ENCODE results near the gene SLC22A4.
A peak's percentile ranks its signal among the peaks of the same experiment; 100 is the strongest.

SLC22A4 gene

GRCh38 chr5:132262882-132263547 is 31.2 kb upstream of the SLC22A4 start:
- DNase-seq (ENCODE audit: low read depth), result no peak
- no peak for TF ChIP-seq CTCF (conservative IDR thresholded peaks at IDR 0.05; ENCODE audit: low read length)
- no peak overlapping the region for H3K4me3 ChIP-seq (ENCODE audit: low read length)

GRCh38 chr5:132263548-132264261 is 30.5 kb upstream of the SLC22A4 start:
- DNase-seq (ENCODE audit: low read depth), result peak; percentile 81
- H3K4me3 ChIP-seq (ENCODE audit: low read length), result no peak overlapping the region

GRCh38 chr5:132264546-132265335 is 29.5 kb upstream of the SLC22A4 start:
- TF ChIP-seq CTCF (conservative IDR thresholded peaks at IDR 0.05; ENCODE audit: low read length), result no peak
- no peak for DNase-seq (ENCODE audit: low read depth)
- H3K4me3 ChIP-seq (ENCODE audit: low read length), result no peak overlapping the region

More at GRCh38 chr5:132263548-132264261, 30.5 kb upstream of the SLC22A4 start:
- peak; percentile 37 for TF ChIP-seq CTCF (conservative IDR thresholded peaks at IDR 0.05; ENCODE audit: low read length)

- TF ChIP-seq CTCF (conservative IDR thresholded peaks at IDR 0.05; ENCODE audit: low read length), result peak; percentile 26; the same call in 1 of the 2 replicates
- no peak overlapping the region for H3K4me3 ChIP-seq (ENCODE audit: low read length)
- peak; percentile 97 for DNase-seq (ENCODE audit: low read depth)
Measured at GRCh38 chr5:132265336-132266030, 28.7 kb upstream of the SLC22A4 start.

- no peak overlapping the region for H3K4me3 ChIP-seq (ENCODE audit: low read length)
- no peak for TF ChIP-seq CTCF (conservative IDR thresholded peaks at IDR 0.05; ENCODE audit: low read length)
- no peak for DNase-seq (ENCODE audit: low read depth)
Measured at GRCh38 chr5:132266031-132266835, 28.0 kb upstream of the SLC22A4 start.

- no peak for DNase-seq (ENCODE audit: low read depth)
- TF ChIP-seq CTCF (conservative IDR thresholded peaks at IDR 0.05; ENCODE audit: low read length), result no peak
- no peak overlapping the region for H3K4me3 ChIP-seq (ENCODE audit: low read length)
Measured at GRCh38 chr5:132266836-132267160, 27.4 kb upstream of the SLC22A4 start.
